ENCODE data around the gene NFKBIA. TPM values are rescaled to one million over a fixed set of nuclear protein-coding genes. Genes with fewer than 3 reads are reported as not detected.
"Not testable (repeated sequence)": the region's sequence is repeated elsewhere in the genome, so short reads cannot be mapped to it uniquely, and the experiment has no call there.

The NFKBIA gene
- total RNA-seq, 1 experiment from 2014 or later: 97.9 TPM

GRCh38 chr14:35409595-35409994 is 5.0 kb upstream of the NFKBIA start:
- DNase-seq (ENCODE audit: low read depth): no peak

- no peak for DNase-seq (ENCODE audit: low read depth)
Observed at GRCh38 chr14:35408026-35408425, 3.5 kb upstream of the NFKBIA start.

GRCh38 chr14:35407306-35407630 is 2.7 kb upstream of the NFKBIA start:
- DNase-seq (ENCODE audit: low read depth): no peak

GRCh38 chr14:35406506-35407305 is 2.2 kb upstream of the NFKBIA start:
- DNase-seq (ENCODE audit: low read depth): peak; percentile 69

GRCh38 chr14:35406090-35406489 is 1.5 kb upstream of the NFKBIA start:
- no peak for DNase-seq (ENCODE audit: low read depth)

GRCh38 chr14:35405304-35405996 is 901 bp upstream of the NFKBIA start:
- DNase-seq (ENCODE audit: low read depth): no peak

GRCh38 chr14:35403603-35404448 is 723 bp downstream of the NFKBIA start:
- DNase-seq (ENCODE audit: low read depth): peak; percentile 91

- no peak for DNase-seq (ENCODE audit: low read depth)
Observed at GRCh38 chr14:35403114-35403602, 1.4 kb downstream of the NFKBIA start.

- no peak for DNase-seq (ENCODE audit: low read depth)
Observed at GRCh38 chr14:35402323-35403113, 2.0 kb downstream of the NFKBIA start.

- DNase-seq (ENCODE audit: low read depth): no peak
Observed at GRCh38 chr14:35401422-35402265, 2.9 kb downstream of the NFKBIA start.

- DNase-seq (ENCODE audit: low read depth): no peak
Observed at GRCh38 chr14:35400648-35401421, 3.7 kb downstream of the NFKBIA start.

- DNase-seq (ENCODE audit: low read depth): no peak
Observed at GRCh38 chr14:35399083-35399937, 5.2 kb downstream of the NFKBIA start.

- DNase-seq (ENCODE audit: low read depth): peak; percentile 30
Observed at GRCh38 chr14:35398071-35398584, 6.4 kb downstream of the NFKBIA start.

GRCh38 chr14:35396610-35397009 is 7.9 kb downstream of the NFKBIA start:
- DNase-seq (ENCODE audit: low read depth): not testable (repeated sequence)

- no peak for DNase-seq (ENCODE audit: low read depth)
Observed at GRCh38 chr14:35395283-35395682, 9.3 kb downstream of the NFKBIA start.

- DNase-seq (ENCODE audit: low read depth): no peak
Observed at GRCh38 chr14:35394326-35395013, 10.1 kb downstream of the NFKBIA start.

GRCh38 chr14:35393826-35394225 is 10.7 kb downstream of the NFKBIA start:
- no peak for DNase-seq (ENCODE audit: low read depth)

GRCh38 chr14:35392103-35392502 is 12.4 kb downstream of the NFKBIA start:
- no peak for DNase-seq (ENCODE audit: low read depth)

All from RPMI7951 (cell line).